GM18517 (cell line): ENCODE data around the gene COL28A1.

ENCODE experiments used
- ATAC-seq: cut with Tn5 transposase; IDR thresholded peaks from one replicate; pipeline ENCODE4 v1.9.1; 2021; ENCODE audit warnings: mild to moderate bottlenecking, moderate library complexity; ENCODE audit not compliant: unreplicated experiment

Gene COL28A1

DNA sequence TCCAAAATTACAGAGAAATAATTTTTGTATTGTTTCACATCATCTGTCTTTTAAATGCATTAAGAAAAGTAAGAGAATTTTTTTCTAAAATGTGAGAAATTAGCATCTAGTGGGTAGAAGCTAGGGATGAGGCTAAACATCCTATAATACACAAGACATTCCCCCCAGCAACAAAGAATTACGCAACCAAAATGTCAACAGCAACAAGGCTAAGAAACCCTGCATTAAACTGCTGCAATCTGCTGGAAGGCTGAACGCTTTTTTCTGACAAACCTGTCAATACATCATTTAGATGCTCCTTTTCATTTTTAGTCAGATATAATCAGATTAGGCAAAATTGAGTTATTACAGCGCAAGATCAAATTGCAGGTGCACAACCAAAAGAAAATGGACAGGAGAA is 191.1 kb downstream of the COL28A1 start:
- no peak for ATAC-seq

DNA sequence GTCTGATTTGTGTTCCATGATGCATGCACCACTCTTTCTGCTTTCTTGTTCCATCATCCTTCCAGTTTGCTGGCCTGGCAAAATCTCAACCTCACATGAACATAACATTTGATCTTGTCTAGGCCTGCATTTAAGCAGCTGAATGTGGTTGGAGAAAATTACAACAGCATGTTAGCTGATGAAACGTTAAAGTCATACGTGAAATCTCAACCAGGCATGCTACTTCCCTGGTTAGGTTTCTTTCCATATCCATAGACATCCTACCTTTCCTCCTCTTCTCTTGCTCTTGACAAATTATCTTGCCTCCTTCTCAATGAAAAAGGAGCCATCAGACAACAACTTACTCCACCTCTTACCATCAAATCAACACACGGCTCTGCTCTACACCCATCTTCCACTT is 199.8 kb downstream of the COL28A1 start:
- no peak for ATAC-seq

DNA sequence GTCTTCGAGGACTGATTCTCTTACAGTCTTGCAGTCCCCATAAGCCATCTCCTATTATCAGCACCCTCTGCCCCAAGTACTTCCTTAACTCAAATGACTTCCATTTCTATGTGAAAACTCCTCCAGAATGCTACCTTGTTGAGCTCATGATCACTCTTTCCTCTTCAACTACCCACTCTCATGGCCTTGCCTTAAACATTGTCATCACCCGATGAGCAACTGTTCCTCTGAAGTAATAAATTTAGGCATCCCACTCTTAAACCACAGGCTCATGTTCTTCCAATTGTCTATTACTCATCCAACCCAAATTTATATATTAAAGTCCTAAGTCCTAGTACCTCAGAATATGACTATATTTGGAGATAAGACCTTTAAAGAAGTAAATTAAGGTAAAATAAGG is 200.5 kb downstream of the COL28A1 start:
- ATAC-seq: no peak

DNA sequence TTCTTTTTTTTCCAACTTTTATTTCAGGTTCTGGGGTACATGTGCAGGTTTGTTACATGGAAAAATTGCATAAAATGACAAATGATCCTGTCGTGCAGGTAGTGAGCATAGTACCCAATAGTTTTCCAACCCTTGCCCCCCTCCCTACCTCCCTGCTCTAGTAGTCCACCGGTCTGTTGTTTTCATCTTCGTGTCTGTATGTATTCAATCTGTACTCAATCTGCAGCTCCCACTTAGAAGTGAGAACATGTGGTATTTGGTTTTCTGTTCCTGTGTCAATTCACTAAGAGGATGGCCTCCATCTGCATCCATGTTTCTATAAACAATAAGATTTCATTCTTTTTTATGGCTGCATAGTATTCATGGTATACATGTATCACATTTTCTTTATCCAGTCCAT is 202.1 kb downstream of the COL28A1 start:
- no peak for ATAC-seq

DNA sequence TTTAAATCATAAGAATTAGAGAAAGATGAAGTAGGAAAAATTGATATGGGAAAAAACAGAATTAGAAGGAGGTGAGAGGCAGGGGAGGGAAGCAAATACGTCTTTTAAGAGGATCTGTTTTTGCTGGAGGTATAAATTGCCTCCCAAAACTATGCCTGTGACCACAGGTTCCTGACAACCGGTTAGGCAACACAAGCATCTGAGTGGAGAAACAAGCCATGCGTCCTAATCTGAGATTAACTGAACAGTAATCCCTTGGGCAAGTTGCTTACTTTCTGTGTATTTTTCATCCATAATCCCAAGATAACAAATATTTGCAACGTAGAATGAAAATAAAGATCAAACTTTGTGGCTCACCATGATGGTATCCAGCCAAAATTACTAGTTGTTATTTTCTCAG is 204.2 kb downstream of the COL28A1 start:
- ATAC-seq: no peak

DNA sequence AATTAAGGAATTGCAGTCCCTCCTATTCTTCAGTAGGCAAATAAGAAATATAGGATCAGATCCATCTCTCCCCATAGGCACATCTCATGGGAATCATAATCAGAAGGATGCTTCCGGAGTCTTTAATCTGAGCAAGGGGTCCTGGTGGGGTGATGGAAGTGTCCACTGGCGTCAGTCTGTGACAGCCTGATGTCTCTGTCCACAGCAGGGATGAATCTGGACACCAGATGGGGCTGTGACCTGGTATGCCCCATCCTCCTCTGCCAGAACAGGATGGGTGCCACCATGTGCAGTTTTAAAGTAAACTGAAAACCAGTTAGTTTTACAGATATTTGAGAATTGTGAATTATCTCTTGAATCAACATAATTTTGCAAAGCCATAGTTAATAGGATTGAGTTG is 204.7 kb downstream of the COL28A1 start:
- ATAC-seq: no peak

DNA sequence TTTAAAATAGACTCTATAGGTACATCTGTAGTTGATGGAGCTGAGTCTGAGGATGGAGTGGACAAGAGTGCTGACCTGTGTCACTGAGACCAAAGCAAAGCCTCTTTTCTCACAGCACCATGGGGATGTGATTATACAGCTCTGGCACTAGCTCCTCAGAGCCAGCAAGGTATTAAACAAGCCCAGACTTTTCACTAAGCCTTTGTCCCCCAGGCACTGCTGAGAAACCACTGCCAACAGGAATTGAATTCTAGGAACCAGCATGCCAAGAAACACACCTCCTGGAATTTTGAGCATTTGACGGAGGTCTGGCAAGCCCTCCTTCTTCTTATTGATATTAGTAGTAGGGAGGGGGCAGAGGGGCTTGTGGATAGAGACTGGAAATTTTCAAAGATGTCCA is 206.3 kb downstream of the COL28A1 start:
- ATAC-seq: no peak

DNA sequence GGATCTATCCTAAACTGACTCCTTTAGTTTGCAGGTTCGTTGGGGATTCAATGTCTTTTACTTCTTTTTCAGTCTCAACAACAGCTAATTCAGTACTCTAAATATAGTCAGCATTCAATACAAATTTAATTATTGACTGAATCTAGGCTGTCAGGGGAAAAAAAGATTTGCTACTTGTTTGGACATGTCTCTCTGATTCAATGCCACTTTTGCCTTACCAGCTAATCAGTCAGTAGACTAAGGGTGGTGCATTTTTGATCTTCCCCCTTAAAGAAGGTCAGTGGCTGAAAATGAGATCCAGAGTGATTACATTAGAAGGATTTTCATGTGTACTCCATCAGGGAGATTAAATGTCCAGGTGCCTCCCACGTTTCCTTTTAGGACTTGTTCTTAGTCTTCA is 208.2 kb downstream of the COL28A1 start:
- no peak for ATAC-seq

DNA sequence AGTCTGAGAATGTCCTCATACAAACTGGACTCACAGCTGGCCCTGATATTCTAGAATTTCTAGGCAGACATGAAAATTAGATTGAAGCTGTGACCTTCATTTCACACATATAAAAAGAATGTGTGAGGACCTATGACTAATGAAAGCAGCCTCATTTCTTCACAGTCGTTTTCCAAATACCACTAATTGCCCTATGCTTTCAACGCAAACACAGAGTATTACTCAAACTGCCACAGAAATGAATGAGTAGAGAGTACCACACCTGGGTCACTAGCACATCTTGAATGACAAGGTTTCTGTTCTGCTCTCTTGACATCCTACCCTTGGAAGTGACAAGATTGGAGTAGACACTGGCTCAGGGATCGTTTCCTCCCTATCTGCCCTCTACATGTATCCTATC is 211.0 kb downstream of the COL28A1 start:
- no peak for ATAC-seq

DNA sequence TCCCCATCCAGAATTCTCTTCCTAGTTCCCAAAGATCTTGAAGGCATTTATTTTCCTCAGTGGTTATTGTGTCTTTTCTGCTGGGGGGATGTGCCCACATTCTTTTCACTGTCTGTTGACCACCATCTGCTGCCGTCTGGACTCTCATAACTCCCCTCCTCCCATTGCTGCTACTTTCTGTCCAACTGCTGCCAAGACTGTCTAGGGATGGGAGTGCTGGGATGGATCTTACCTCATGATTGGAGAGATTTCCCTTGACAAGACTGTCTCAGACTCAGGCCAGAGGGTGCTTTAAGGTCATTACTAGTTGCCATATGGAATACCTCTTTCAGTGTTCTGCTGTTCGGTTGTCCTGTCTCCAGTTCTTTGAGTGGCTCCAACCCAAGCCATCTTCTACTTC is 211.8 kb downstream of the COL28A1 start:
- ATAC-seq: no peak

DNA sequence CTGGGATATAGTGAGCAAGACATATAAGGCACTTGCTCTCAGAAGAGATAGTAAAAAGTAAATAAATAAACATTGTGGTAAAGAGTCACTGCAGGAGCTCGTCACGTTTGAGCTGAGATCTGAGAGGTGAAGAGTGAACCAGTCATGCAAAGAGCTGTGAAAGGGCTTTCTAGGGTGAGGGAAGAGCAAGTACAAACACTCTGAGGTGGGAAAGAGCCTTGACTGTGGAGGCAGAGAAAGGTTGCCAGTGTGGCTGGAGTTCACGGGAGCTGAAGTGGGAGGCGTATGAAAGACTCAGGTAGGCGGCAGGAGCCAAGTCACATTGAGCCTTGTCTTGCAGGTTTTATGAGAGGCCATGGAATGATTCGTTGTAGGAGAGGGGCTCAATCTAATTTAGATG is 212.3 kb downstream of the COL28A1 start:
- peak; percentile 64 for ATAC-seq

DNA sequence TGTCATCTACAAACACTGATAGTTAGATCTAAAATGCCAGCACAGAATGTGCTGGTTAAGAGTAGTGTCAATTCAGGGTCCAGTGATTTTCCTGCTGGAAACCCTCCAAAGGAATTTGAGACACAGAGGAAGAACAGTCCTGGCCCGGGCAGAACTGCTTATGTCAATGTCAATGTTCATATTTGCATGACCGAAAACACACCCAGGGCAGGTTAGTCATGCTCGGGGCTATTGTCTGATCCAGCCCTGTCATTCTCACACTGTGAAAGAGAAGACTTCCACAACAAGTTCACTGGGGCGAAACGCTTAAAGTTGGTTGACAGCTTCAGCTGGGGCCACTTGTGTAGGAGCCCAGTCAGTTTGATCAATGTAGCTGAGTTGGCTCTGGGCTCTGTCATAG is 214.0 kb downstream of the COL28A1 start:
- peak; percentile 94 for ATAC-seq

DNA sequence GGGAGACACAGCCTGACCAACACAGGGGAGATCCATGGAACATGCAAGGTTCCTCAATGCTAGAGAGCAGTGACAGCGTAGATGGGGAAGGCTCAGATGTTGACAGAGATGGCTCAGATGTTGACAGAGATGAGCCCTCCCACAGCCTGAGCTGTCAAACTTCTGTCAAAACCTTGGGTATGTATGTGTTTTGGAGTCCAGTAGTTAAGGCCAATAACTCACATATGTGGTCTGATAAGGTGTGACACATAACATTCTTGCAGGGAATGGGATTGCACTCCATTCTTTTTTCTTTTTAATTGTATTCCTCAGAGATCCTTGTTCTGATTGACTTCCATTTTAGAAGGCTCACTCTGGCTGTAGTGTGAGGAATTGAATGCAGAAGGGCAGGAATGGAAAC is 217.1 kb downstream of the COL28A1 start:
- no peak for ATAC-seq

DNA sequence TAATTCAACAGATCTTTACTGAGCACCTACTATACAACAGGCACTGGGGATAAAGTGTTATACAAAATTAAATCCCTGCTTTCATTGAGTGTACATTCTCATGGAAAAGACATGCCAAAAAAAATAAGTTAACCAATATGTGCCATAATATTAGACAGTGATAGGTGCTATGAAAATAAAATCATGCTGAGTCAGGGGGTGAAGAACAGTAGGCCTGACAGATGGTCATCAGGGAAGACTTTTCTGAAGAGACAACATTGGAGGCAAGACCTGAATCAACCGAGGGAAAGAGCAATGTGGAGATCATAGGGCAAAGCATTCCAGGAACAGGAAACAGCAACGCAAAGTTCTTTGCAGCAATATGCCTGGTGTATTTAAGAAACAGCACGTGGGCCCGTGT is 217.8 kb downstream of the COL28A1 start:
- ATAC-seq: no peak

DNA sequence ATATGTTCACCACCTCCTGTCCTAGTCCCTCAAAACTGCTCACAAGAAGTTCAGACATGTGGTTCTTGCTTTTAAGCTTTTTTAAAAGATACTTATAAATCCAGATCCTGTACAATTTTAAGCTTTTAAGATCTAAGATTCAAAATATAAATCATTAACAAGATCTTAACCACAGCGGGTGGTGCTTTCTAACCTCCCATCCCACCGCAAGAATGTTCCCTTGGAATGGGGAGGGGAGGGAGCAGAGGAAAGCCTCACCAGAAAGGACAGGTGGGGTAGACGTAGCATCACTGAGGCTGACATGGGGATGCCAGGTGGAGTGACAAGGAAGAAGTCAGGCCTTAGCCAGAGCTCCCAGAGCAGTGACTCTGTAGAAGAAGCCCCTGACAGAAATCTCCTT is 219.8 kb downstream of the COL28A1 start:
- no peak for ATAC-seq

DNA sequence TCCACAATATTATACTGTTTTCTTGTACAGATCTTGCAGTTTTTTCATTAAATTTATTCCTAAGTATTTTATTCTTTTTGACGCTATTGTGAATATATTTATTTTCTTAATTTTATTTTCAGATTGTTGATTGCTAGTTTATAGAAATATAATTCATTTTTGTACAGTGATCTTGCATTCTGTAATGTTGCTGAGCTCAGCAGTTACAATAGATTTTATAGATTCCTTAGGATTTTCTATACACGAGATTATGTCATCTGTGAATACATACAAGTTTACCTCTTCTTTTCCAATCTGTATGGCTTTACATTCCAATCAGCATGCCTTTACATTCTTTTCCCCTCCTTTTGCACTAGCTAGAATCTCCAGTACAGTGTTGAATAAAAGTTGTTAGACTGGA is 223.3 kb downstream of the COL28A1 start:
- no peak for ATAC-seq

DNA sequence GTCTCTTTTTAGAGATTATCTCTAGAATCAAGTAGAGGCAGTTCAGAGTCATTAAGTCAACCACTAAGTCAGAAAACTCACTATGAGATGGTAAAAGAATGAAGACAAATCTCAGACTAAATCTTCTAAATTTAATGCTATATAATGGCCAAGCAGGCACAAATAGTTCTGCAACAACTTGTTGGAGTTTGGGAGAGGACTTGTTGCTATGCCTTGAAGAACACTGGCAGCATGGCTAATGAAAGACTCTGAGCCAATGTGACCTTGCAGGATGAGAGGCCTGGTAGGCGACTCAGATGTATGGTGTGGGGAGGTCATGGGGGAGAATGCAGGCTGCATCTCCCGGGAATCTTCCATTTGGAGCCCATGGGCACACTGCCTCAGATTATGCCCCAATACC is 224.7 kb downstream of the COL28A1 start:
- no peak for ATAC-seq

DNA sequence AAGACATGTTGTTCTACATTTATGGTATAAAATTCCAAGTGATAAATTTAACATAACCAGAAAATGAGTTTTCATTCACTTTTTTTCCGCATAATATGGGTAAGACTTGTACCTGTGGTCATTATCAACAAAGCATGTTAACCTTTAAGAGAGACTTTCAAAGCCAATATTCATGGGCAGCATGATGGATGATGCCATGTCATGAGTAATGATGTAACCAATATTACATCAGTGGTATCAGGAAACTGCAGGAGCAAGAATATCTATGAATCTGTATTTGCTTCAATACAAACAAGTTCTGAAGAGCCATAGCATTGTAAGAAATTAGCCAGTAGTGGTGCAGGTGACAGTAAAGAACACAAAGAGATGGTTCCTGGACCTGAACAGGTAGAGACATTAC is 226.5 kb downstream of the COL28A1 start:
- ATAC-seq: no peak
